OCI-LY3 (cell line): ENCODE results near the gene ITGA7.

Experiments
- H2AFZ ChIP-seq: fragments of 200-600, 300-600 bp; shearing (Covaris generic); 2 replicates; pipeline ENCODE4 v1.6.0; 2014; ENCODE audit warnings: antibody characterized with exemption, low read depth, low read length
- H3K27ac ChIP-seq: fragments of 200-600, 300-600 bp; sonication (generic); 2 replicates; pipeline ENCODE4 v1.5.1; 2014; ENCODE audit warnings: mild to moderate bottlenecking, low read length, moderate library complexity, mixed read lengths
- H3K27me3 ChIP-seq: fragments of 200-600, 300-600 bp; sonication (generic); 2 replicates; pipeline ENCODE4 v1.6.1; 2014; ENCODE audit warnings: low read depth, low read length, mixed read lengths
- H3K36me3 ChIP-seq: fragments of 200-600, 300-600 bp; sonication (generic); replicated peaks from 2 replicates; pipeline ENCODE3; 2014; ENCODE audit warnings: low read depth, low read length, mixed read lengths
- H3K4me1 ChIP-seq: fragments of 300-600, 200-600 bp; sonication (generic); 2 replicates; pipeline ENCODE4 v1.6.1; 2014; ENCODE audit warnings: low read length, mixed read lengths
- H3K4me2 ChIP-seq: fragments of 200-600, 300-600 bp; sonication (generic); 2 replicates; pipeline ENCODE4 v1.6.1; 2014; ENCODE audit warnings: low read length, mixed read lengths
- H3K4me3 ChIP-seq: fragments of 300-600, 200-600 bp; sonication (generic); 2 replicates; pipeline ENCODE4 v1.5.1; 2014; ENCODE audit warnings: antibody characterized with exemption, mild to moderate bottlenecking, low read length, moderate library complexity
- H3K79me2 ChIP-seq: fragments of 300-600, 200-600 bp; shearing (Covaris generic); 2 replicates; pipeline ENCODE4 v1.6.1; 2014; ENCODE audit warnings: mild to moderate bottlenecking, low read length, mixed read lengths
- H3K9ac ChIP-seq: fragments of 300-600, 200-600 bp; shearing (Covaris generic); 2 replicates; pipeline ENCODE4 v1.6.0; 2014; ENCODE audit warnings: mild to moderate bottlenecking, low read length, moderate library complexity
- H3K9me3 ChIP-seq: fragments of 200-600, 300-600 bp; shearing (Covaris generic); 2 replicates; pipeline ENCODE4 v1.6.1; 2014; ENCODE audit warnings: low read length, mixed read lengths; ENCODE audit not compliant: insufficient read depth
- H4K20me1 ChIP-seq: fragments of 200-600, 300-600 bp; sonication (generic); 2 replicates; pipeline ENCODE4 v1.6.1; 2016; ENCODE audit warnings: low read length, mixed read lengths; ENCODE audit not compliant: insufficient read depth
- EZH2phosphoT487 ChIP-seq: fragments of 200-600 bp; shearing (Covaris generic); IDR thresholded peaks from 2 replicates; pipeline ENCODE4 v1.6.1; 2018; ENCODE audit warnings: antibody characterized with exemption, mixed run types, low read depth
- TF ChIP-seq, protein P1 (sequence below): fragments of 200-600, 300-600 bp; sonication (generic); IDR thresholded peaks from 2 replicates; pipeline ENCODE4 v1.5.1; 2014; ENCODE audit warnings: antibody characterized with exemption, low read length, low read depth

Gene ITGA7

GRCh38 chr12:55705782-55706402 lies 1.8 kb downstream of the ITGA7 start:
- H3K4me1 ChIP-seq, result peaks cover 17% of the 10 kb centered on the region
- H3K36me3 ChIP-seq, result no peaks in the 10 kb centered on the region
- H3K9me3 ChIP-seq, result no peaks in the 10 kb centered on the region
- H3K27me3 ChIP-seq, result peaks cover 20% of the 10 kb centered on the region
- no peak overlapping the region for H3K9ac ChIP-seq
- H4K20me1 ChIP-seq, result no peaks in the 10 kb centered on the region
- no peak overlapping the region for H3K27ac ChIP-seq
- no peak overlapping the region for H3K4me3 ChIP-seq
- TF ChIP-seq, protein P1, sequence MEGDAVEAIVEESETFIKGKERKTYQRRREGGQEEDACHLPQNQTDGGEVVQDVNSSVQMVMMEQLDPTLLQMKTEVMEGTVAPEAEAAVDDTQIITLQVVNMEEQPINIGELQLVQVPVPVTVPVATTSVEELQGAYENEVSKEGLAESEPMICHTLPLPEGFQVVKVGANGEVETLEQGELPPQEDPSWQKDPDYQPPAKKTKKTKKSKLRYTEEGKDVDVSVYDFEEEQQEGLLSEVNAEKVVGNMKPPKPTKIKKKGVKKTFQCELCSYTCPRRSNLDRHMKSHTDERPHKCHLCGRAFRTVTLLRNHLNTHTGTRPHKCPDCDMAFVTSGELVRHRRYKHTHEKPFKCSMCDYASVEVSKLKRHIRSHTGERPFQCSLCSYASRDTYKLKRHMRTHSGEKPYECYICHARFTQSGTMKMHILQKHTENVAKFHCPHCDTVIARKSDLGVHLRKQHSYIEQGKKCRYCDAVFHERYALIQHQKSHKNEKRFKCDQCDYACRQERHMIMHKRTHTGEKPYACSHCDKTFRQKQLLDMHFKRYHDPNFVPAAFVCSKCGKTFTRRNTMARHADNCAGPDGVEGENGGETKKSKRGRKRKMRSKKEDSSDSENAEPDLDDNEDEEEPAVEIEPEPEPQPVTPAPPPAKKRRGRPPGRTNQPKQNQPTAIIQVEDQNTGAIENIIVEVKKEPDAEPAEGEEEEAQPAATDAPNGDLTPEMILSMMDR, result peak; percentile 60
- no peak for TF ChIP-seq EZH2phosphoT487
- no peaks in the 10 kb centered on the region for H3K79me2 ChIP-seq
- no peak overlapping the region for H3K4me2 ChIP-seq
- H2AFZ ChIP-seq, result no peak overlapping the region

- Histone ChIP-seq H3K9me3 (no peaks in the 10 kb centered on the region), H3K4me2 (no peak overlapping the region), H3K4me1 (peaks cover 17% of the 10 kb centered on the region), H3K79me2 (no peaks in the 10 kb centered on the region), H3K9ac (no peak overlapping the region), H3K36me3 (no peaks in the 10 kb centered on the region), H3K27ac (no peak overlapping the region), H3K27me3 (peaks cover 16% of the 10 kb centered on the region), H3K4me3 (no peak overlapping the region), H4K20me1 (no peaks in the 10 kb centered on the region), H2AFZ (no peak overlapping the region)
- no peak for TF ChIP-seq EZH2phosphoT487
- TF ChIP-seq, protein P1, result no peak
Observed at GRCh38 chr12:55704824-55705718, 2.6 kb downstream of the ITGA7 start.

DNA sequence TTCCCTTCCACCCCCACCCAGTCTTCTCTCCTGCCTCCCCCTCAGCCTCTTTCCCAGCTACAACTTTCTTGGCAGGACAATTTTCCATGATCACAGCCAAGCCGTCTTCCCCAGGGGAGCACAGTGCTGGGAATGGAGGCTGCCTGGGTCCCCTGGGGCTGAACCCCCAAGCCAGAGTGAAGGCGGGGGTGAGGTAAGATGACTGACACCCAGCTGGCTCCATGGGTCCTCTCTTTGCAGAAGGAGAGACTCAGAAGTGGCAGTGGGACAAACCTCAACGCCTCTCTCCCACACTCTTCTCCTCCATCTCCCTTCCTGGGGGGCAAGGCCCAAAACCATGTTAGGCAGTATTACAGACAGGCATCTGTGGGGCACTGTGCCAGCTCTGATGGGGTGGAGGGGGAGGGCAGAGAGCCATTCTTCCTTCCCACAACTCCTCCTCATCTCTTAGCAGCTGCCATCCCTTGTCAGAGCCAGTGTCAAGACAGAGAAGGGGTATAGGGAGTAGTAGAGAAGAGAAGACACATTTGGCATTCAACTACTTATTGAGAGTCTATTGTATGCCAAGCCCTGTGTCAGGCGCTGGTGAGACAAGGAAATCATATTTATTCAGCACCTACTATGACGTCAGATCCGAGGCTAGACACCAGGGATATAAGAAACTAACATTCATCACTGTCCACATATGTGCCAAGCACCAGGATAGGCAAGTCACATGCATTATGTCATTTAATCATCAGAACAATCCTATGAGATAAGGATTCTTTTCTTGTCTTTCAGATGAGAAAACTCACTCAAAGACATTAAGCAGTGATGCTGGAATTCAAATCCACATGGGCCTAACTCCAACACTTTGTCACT lies 3.6 kb downstream of the ITGA7 start:
- H3K36me3 ChIP-seq, result no peaks in the 10 kb centered on the region
- H3K27ac ChIP-seq, result no peak overlapping the region
- H2AFZ ChIP-seq, result no peak overlapping the region
- no peaks in the 10 kb centered on the region for H4K20me1 ChIP-seq
- no peak overlapping the region for H3K4me3 ChIP-seq
- H3K79me2 ChIP-seq, result no peaks in the 10 kb centered on the region
- H3K9ac ChIP-seq, result no peak overlapping the region
- peaks cover 16% of the 10 kb centered on the region for H3K4me1 ChIP-seq
- H3K9me3 ChIP-seq, result no peaks in the 10 kb centered on the region
- peaks cover 8% of the 10 kb centered on the region for H3K27me3 ChIP-seq
- TF ChIP-seq EZH2phosphoT487, result no peak
- TF ChIP-seq, protein P1, result no peak
- no peak overlapping the region for H3K4me2 ChIP-seq

GRCh38 chr12:55703288-55703687 lies 4.4 kb downstream of the ITGA7 start:
- Histone ChIP-seq H3K4me3 (no peak overlapping the region), H3K9me3 (no peaks in the 10 kb centered on the region), H3K9ac (no peak overlapping the region), H4K20me1 (no peaks in the 10 kb centered on the region), H3K4me1 (peaks cover 7% of the 10 kb centered on the region), H2AFZ (no peak overlapping the region), H3K27ac (no peak overlapping the region), H3K4me2 (no peak overlapping the region), H3K27me3 (peaks cover under 1% of the 10 kb centered on the region; the same call in 1 of the 2 replicates), H3K36me3 (no peaks in the 10 kb centered on the region), H3K79me2 (no peaks in the 10 kb centered on the region)
- no peak for TF ChIP-seq EZH2phosphoT487
- TF ChIP-seq, protein P1, result no peak
